HepG2 (cell line): ENCODE measurements around the gene DAZAP1. TPM values are rescaled to one million over a fixed set of nuclear protein-coding genes. Genes with fewer than 3 reads are reported as not detected.

Experiments used
- ATAC-seq: fragments of 200-7000 bp; cut with Tn5 transposase; 3 replicates; pipeline ENCODE4 v1.9.1; 2020; ENCODE audit warnings: mild to moderate bottlenecking, moderate library complexity
- BruUV-seq: library from RNA; stranded (reverse); fragments of 400-500 nt; replicated peaks from 2 replicates; lab custom pipeline; 2021; lab: Mats Ljungman, UMichigan
- CTCF ChIA-PET: fragments of 300-600 bp; formaldehyde crosslinking; extraction: SDS; loops from one replicate; lab custom pipeline; 2021; ENCODE audit warnings: low total read pairs, inconsistent platforms, low intra/inter-chr PET ratio; lab: Yijun Ruan, JAX
- POLR2A ChIA-PET: fragments of 350-600 bp; sonication (Branson Sonifier 250); formaldehyde crosslinking; loops from one replicate; lab custom pipeline; 2020; ENCODE audit warnings: antibody characterized with exemption, inconsistent platforms; lab: Yijun Ruan, JAX
- DNase-seq: peaks from one replicate; pipeline ENCODE4 v3.0.0-alpha.2; 2015; ENCODE audit warnings: low spot score
- FAIRE-seq: peaks from 3 replicates; lab custom pipeline; 2011; peaks lifted over from hg19 to GRCh38; lab: Jason Lieb, UNC
- H2AFZ ChIP-seq: one replicate; pipeline ENCODE4 v1.6.1; 2011; ENCODE audit warnings: low read length, inconsistent platforms
- H3K27ac ChIP-seq: fragments of 300-600 bp; 3 replicates; pipeline ENCODE4 v1.8.0; 2011; ENCODE audit warnings: mixed run types, mild to moderate bottlenecking, mixed read lengths, low read length, inconsistent platforms; ENCODE audit not compliant: insufficient read depth; ENCODE audit errors: extremely low read length
- H3K27me3 ChIP-seq, 2 experiments: fragments of 200-600 bp in 1 of 2; 2 replicates in 1 of 2; 3 replicates in 1 of 2; pipeline versions ENCODE4 v1.6.0 to v1.8.0; 2011; ENCODE audit warnings: low read length in 2 of 2, mild to moderate bottlenecking in 2 of 2, moderate library complexity in 2 of 2, inconsistent platforms in 1 of 2; ENCODE audit not compliant: insufficient read depth in 2 of 2, control insufficient read depth in 1 of 2
- H3K36me3 ChIP-seq, 2 experiments: fragments of 200-600 bp in 1 of 2; replicated peaks in 1 of 2; 2 replicates in 1 of 2; 3 replicates in 1 of 2; pipeline versions ENCODE4 v1.5.1 to v1.8.0; 2011; ENCODE audit warnings: low read length in 2 of 2, inconsistent platforms in 1 of 2; ENCODE audit not compliant: insufficient read depth in 2 of 2, control insufficient read depth in 1 of 2
- H3K4me1 ChIP-seq: 2 replicates; pipeline ENCODE4 v1.5.1; 2012; ENCODE audit warnings: low read length, inconsistent platforms; ENCODE audit not compliant: insufficient read depth
- H3K4me2 ChIP-seq: 2 replicates; pipeline ENCODE4 v1.6.0; 2011; ENCODE audit warnings: low read depth, low read length, inconsistent platforms
- H3K4me3 ChIP-seq, 3 experiments: fragments of 200-600 bp in 1 of 3; sonication (generic), shearing (Covaris generic) in 1 of 3; replicated peaks in 1 of 3; 2 replicates each; pipeline ENCODE4 v1.5.1; 2011 to 2016; ENCODE audit warnings: low read length in 3 of 3, inconsistent platforms in 2 of 3, low read depth in 2 of 3, mild to moderate bottlenecking in 2 of 3, control low read depth in 1 of 3, mixed read lengths in 1 of 3; ENCODE audit not compliant: insufficient read depth in 1 of 3
- H3K79me2 ChIP-seq: one replicate; pipeline ENCODE4 v1.6.1; 2011; ENCODE audit warnings: low read length, inconsistent platforms; ENCODE audit not compliant: insufficient read depth
- H3K9ac ChIP-seq: 2 replicates; pipeline ENCODE4 v1.6.0; 2011; ENCODE audit warnings: mild to moderate bottlenecking, low read depth, low read length, inconsistent platforms; ENCODE audit not compliant: insufficient read depth
- H3K9me3 ChIP-seq: 2 replicates; pipeline ENCODE4 v1.5.1; 2012; ENCODE audit warnings: mild to moderate bottlenecking, low read length
- H4K20me1 ChIP-seq: 2 replicates; pipeline ENCODE4 v1.6.0; 2011; ENCODE audit warnings: inconsistent platforms, mild to moderate bottlenecking, low read length, moderate library complexity; ENCODE audit not compliant: insufficient read depth
- FOXK2 ChIP-seq: fragments of 450-650 bp; IDR thresholded peaks from 2 replicates; pipeline ENCODE4 v1.6.1; 2016
- KDM3A ChIP-seq: IDR thresholded peaks from 2 replicates; pipeline ENCODE4 v1.6.1; 2018; ENCODE audit warnings: low read depth, missing compliant biosample characterization
- MEIS1 ChIP-seq: sonication (generic); formaldehyde crosslinking; IDR thresholded peaks from 2 replicates; pipeline ENCODE4 v1.9.0; 2021; ENCODE audit warnings: mild to moderate bottlenecking, missing genetic modification reagents, moderate library complexity, borderline replicate concordance
- MXD3 ChIP-seq: IDR thresholded peaks from 2 replicates; pipeline ENCODE4 v1.6.1; 2016; ENCODE audit warnings: mild to moderate bottlenecking, missing biosample characterization, missing genetic modification reagents
- NFAT5 ChIP-seq: sonication (generic); formaldehyde crosslinking; IDR thresholded peaks from 2 replicates; pipeline ENCODE4 v1.4.0; 2020; ENCODE audit warnings: missing genetic modification reagents
- POLR2G ChIP-seq: fragments of 200-400 bp; formaldehyde crosslinking; IDR thresholded peaks from 2 replicates; pipeline ENCODE4 v1.6.1; 2018; ENCODE audit warnings: mild to moderate bottlenecking, low read depth, low read length, moderate library complexity
- TAF15 ChIP-seq: fragments of 200-400 bp; formaldehyde crosslinking; IDR thresholded peaks from one replicate; pipeline ENCODE4 v1.6.1; 2018; ENCODE audit warnings: mild to moderate bottlenecking, low read depth, low read length; ENCODE audit not compliant: poor library complexity, severe bottlenecking
- ZNF891 ChIP-seq: sonication (generic); formaldehyde crosslinking; IDR thresholded peaks from 2 replicates; pipeline ENCODE4 v1.5.0; 2020; ENCODE audit warnings: mild to moderate bottlenecking, missing genetic modification reagents
- WGBS: methylation state at CpG from one replicate; pipeline ENCODE4 v1.1.6; 2017; ENCODE audit warnings: low lambda C conversion rate; 5-methylcytosine and 5-hydroxymethylcytosine counted together
- in situ Hi-C: cut with HindIII; loops from 2 replicates; pipeline ENCODE4 v1.10.0; 2017; ENCODE audit warnings: low pct_unique_long_range_greater_than_20kb; ENCODE audit not compliant: extremely low pct_ligation_motif_present
- intact Hi-C: fragments of 100-400 bp; cut with micrococcal nuclease; formaldehyde crosslinking; loops from one replicate; pipeline ENCODE4 v1.10.0; 2022; ENCODE audit not compliant: unreplicated experiment
- polyA plus RNA-seq, 8 experiments: library from polyadenylated mRNA; depleted of rRNA in 3 of 8; stranded (reverse) in 7 of 8; unstranded in 1 of 8; fragments of >200 nt; fragmentation: Illumina TruSeq in 4 of 8; extraction: Trizol in 4 of 8; gene quantifications; 2 replicates each; pipeline versions ENCODE4 v1.2.1 to v1.2.3, GENCODE V29; 2011 to 2016; ENCODE audit warnings: low read depth in 4 of 8, missing spikeins in 1 of 8, mixed read lengths in 1 of 8; ENCODE audit not compliant: insufficient read depth in 1 of 8
- total RNA-seq, 5 experiments: library from RNA; depleted of rRNA; stranded (reverse); fragments of >200 nt; fragmentation: Illumina TruSeq; extraction: Trizol; gene quantifications; 2 replicates each; pipeline ENCODE4 v1.2.3, GENCODE V29; 2016; ENCODE audit warnings: low read depth in 1 of 5
- TF ChIP-seq, protein P1 (sequence below): sonication (generic); formaldehyde crosslinking; IDR thresholded peaks from one replicate; pipeline ENCODE4 v1.5.1; 2020; ENCODE audit warnings: mild to moderate bottlenecking, missing genetic modification reagents; ENCODE audit errors: not compliant biosample characterization

Gene DAZAP1
- total and polyA plus RNA-seq, 2 of the 13 experiments (the other 11 are each of a cell fraction or from before 2014, with no cell fraction given) = 63.3 to 79.2 TPM

GRCh38 chr19:1471010-1471514 is 63.7 kb downstream of the DAZAP1 start:
- H3K9ac ChIP-seq = peak overlapping the region; percentile 42; the same call in 1 of the 2 replicates
- in situ Hi-C loops (no loop called here), intact Hi-C loops (no loop called here)
- ATAC-seq (peak; percentile 43), DNase-seq (no peak), FAIRE-seq (no peak)
- H3K36me3 ChIP-seq = peaks cover 0 to under 1% of the 10 kb centered on the region in 2 experiments; a peak in 1 of 5 replicates
- peak overlapping the region; percentile 41 to 69 (median 54); a peak in 5 of 6 replicates for H3K4me3 ChIP-seq
- peaks cover 25% of the 10 kb centered on the region for H3K4me1 ChIP-seq
- H4K20me1 ChIP-seq = peaks cover 12% of the 10 kb centered on the region
- no TSS peak for BruUV-seq
- no peaks in the 10 kb centered on the region for H3K27me3 ChIP-seq
- WGBS = 17% methylated on average over 6 of the region's 28 CpGs
- H3K27ac ChIP-seq = no peak overlapping the region
- H2AFZ ChIP-seq = no peak overlapping the region
- H3K79me2 ChIP-seq = no peaks in the 10 kb centered on the region
- H3K4me2 ChIP-seq = peak overlapping the region; percentile 76
- CTCF ChIA-PET = no interaction called here
- no peaks in the 10 kb centered on the region for H3K9me3 ChIP-seq
- POLR2A ChIA-PET = interaction anchor here (0.9 to 3.6 kb wide), 4 partner anchors 15 to 31 kb away, joined by 3 to 19 read pairs (median 4); partner anchors contain the start of genes PCSK4 and REEP6
- TF ChIP-seq, protein P1, sequence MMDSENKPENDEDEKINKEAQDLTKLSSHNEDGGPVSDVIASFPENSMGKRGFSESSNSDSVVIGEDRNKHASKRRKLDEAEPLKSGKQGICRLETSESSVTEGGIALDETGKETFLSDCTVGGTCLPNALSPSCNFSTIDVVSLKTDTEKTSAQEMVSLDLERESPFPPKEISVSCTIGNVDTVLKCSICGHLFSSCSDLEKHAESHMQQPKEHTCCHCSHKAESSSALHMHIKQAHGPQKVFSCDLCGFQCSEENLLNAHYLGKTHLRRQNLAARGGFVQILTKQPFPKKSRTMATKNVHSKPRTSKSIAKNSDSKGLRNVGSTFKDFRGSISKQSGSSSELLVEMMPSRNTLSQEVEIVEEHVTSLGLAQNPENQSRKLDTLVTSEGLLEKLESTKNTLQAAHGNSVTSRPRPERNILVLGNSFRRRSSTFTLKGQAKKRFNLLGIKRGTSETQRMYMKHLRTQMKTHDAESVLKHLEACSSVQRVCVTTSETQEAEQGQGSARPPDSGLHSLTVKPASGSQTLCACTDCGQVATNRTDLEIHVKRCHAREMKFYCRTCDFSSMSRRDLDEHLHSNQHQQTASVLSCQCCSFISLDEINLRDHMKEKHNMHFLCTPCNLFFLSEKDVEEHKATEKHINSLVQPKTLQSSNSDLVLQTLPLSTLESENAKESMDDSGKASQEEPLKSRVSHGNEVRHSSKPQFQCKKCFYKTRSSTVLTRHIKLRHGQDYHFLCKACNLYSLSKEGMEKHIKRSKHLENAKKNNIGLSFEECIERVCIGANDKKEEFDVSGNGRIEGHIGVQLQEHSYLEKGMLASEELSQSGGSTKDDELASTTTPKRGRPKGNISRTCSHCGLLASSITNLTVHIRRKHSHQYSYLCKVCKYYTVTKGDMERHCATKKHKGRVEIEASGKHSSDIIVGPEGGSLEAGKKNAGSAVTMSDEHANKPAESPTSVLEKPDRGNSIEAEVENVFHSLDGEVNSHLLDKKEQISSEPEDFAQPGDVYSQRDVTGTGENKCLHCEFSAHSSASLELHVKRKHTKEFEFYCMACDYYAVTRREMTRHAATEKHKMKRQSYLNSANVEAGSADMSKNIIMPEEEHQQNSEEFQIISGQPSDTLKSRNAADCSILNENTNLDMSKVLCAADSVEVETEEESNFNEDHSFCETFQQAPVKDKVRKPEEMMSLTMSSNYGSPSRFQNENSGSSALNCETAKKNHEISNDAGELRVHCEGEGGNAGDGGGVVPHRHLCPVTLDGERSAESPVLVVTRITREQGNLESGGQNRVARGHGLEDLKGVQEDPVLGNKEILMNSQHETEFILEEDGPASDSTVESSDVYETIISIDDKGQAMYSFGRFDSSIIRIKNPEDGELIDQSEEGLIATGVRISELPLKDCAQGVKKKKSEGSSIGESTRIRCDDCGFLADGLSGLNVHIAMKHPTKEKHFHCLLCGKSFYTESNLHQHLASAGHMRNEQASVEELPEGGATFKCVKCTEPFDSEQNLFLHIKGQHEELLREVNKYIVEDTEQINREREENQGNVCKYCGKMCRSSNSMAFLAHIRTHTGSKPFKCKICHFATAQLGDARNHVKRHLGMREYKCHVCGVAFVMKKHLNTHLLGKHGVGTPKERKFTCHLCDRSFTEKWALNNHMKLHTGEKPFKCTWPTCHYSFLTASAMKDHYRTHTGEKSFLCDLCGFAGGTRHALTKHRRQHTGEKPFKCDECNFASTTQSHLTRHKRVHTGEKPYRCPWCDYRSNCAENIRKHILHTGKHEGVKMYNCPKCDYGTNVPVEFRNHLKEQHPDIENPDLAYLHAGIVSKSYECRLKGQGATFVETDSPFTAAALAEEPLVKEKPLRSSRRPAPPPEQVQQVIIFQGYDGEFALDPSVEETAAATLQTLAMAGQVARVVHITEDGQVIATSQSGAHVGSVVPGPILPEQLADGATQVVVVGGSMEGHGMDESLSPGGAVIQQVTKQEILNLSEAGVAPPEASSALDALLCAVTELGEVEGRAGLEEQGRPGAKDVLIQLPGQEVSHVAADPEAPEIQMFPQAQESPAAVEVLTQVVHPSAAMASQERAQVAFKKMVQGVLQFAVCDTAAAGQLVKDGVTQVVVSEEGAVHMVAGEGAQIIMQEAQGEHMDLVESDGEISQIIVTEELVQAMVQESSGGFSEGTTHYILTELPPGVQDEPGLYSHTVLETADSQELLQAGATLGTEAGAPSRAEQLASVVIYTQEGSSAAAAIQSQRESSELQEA (CRISPR knock-in tag) = no peak
- TF ChIP-seq NFAT5 (CRISPR knock-in tag) (no peak), POLR2G (peak; percentile 25; the same call in 1 of the 2 replicates), MXD3 (CRISPR knock-in tag) (peak; percentile 39; the same call in 1 of the 2 replicates), ZNF891 (CRISPR knock-in tag) (0 out of 2 replicates have a peak, but pooled peaks have one; percentile 25), TAF15 (peak; percentile 16), FOXK2 (no peak), KDM3A (CRISPR knock-in tag) (peak; percentile 40; the same call in 1 of the 2 replicates), MEIS1 (CRISPR knock-in tag) (0 out of 2 replicates have a peak, but pooled peaks have one; percentile 64)
